OCI-LY7 (cell line): ENCODE results near the gene TMEM256. TPM values are rescaled to one million over a fixed set of nuclear protein-coding genes. Genes with fewer than 3 reads are reported as not detected.

Experiments used
- BruUV-seq: library from RNA; stranded (reverse); fragments of 400-500 nt; replicated peaks from 2 replicates; lab custom pipeline; 2021; lab: Mats Ljungman, UMichigan
- CTCF ChIA-PET: fragments of 300-600 bp; sonication (Branson Sonifier 250); formaldehyde crosslinking; loops from one replicate; lab custom pipeline; 2022; ENCODE audit warnings: antibody characterized with exemption; ENCODE audit not compliant: unreplicated experiment; lab: Charles Lee
- POLR2A ChIA-PET: fragments of 300-600 bp; sonication (Branson Sonifier 250); formaldehyde crosslinking; loops from one replicate; lab custom pipeline; 2022; ENCODE audit warnings: antibody characterized with exemption; lab: Charles Lee
- DNase-seq: peaks from one replicate; pipeline ENCODE4 v3.0.0-alpha.2; 2015; ENCODE audit warnings: low spot score
- H2AFZ ChIP-seq: fragments of 200-600 bp; sonication (generic), shearing (Covaris generic); 2 replicates; pipeline ENCODE4 v1.6.1; 2014; ENCODE audit warnings: mild to moderate bottlenecking, antibody characterized with exemption, low read length, moderate library complexity
- H3K27ac ChIP-seq: fragments of 200-600 bp; sonication (generic); 2 replicates; pipeline ENCODE4 v1.5.1; 2014; ENCODE audit warnings: mixed run types, low read depth, mild to moderate bottlenecking, moderate library complexity, low read length, inconsistent platforms; ENCODE audit not compliant: poor library complexity, severe bottlenecking
- H3K36me3 ChIP-seq: fragments of 200-600 bp; sonication (generic); 2 replicates; pipeline ENCODE4 v1.6.1; 2014; ENCODE audit warnings: mild to moderate bottlenecking, antibody characterized with exemption, low read length, moderate library complexity, mixed read lengths; ENCODE audit not compliant: insufficient read depth
- H3K4me1 ChIP-seq: fragments of 200-600 bp; sonication (generic); 2 replicates; pipeline ENCODE4 v1.5.1; 2014; ENCODE audit warnings: mild to moderate bottlenecking, low read length; ENCODE audit not compliant: insufficient read depth, poor library complexity, severe bottlenecking
- H3K4me2 ChIP-seq: fragments of 200-600 bp; sonication (generic); 2 replicates; pipeline ENCODE4 v1.6.1; 2014; ENCODE audit warnings: mild to moderate bottlenecking, low read length
- H3K4me3 ChIP-seq: fragments of 200-600 bp; sonication (generic); 2 replicates; pipeline ENCODE4 v1.5.1; 2014; ENCODE audit warnings: mild to moderate bottlenecking, low read depth, low read length; ENCODE audit not compliant: poor library complexity, severe bottlenecking
- H3K79me2 ChIP-seq: fragments of 200-600 bp; sonication (generic); 2 replicates; pipeline ENCODE4 v1.6.1; 2016; ENCODE audit warnings: low read depth, mild to moderate bottlenecking, low read length, moderate library complexity, mixed read lengths; ENCODE audit not compliant: insufficient read depth
- H3K9me2 ChIP-seq: fragments of 200-600 bp; sonication (generic); 2 replicates; pipeline ENCODE4 v1.6.1; 2016; ENCODE audit warnings: mild to moderate bottlenecking, low read length, mixed read lengths; ENCODE audit not compliant: insufficient read depth
- H3K9me3 ChIP-seq: fragments of 200-600 bp; sonication (generic); 2 replicates; pipeline ENCODE4 v1.6.1; 2014; ENCODE audit warnings: mild to moderate bottlenecking, mixed run types, low read length, mixed read lengths
- H4K20me1 ChIP-seq: fragments of 200-600 bp; sonication (generic); 2 replicates; pipeline ENCODE4 v1.6.1; 2014; ENCODE audit warnings: mild to moderate bottlenecking, antibody characterized with exemption, low read length, moderate library complexity, mixed read lengths; ENCODE audit not compliant: insufficient read depth
- EZH2phosphoT487 ChIP-seq: fragments of 200-600 bp; sonication (generic); IDR thresholded peaks from 2 replicates; pipeline ENCODE4 v1.6.1; 2018; ENCODE audit warnings: low read depth, borderline replicate concordance, mild to moderate bottlenecking, mixed run types, antibody characterized with exemption, low read length, moderate library complexity, mixed read lengths
- intact Hi-C: fragments of 100-400 bp; cut with micrococcal nuclease; formaldehyde crosslinking; loops from one replicate; pipeline ENCODE4 v1.10.0; 2022; ENCODE audit not compliant: unreplicated experiment
- total RNA-seq, 2 experiments: library from RNA; depleted of rRNA in 1 of 2; stranded (reverse); fragments of >200 nt in 1 of 2; shearing (Covaris generic) in 1 of 2; gene quantifications; 2 replicates each; pipeline ENCODE4 v1.2.3, GENCODE V29; 2014 to 2022
- TF ChIP-seq, protein P1 (sequence below): fragments of 200-600 bp; sonication (generic); conservative IDR thresholded peaks from 2 replicates; pipeline ENCODE4 v1.5.1; 2014; ENCODE audit warnings: mild to moderate bottlenecking, antibody characterized with exemption, low read length, moderate library complexity, mixed read lengths

TMEM256 gene
- total RNA-seq, 2 experiments from 2014 or later: 96.6 to 165 TPM

GRCh38 chr17:7392696-7393612 is 10.9 kb downstream of the TMEM256 start:
- Histone ChIP-seq H2AFZ (peak overlapping the region; percentile 63; the same call in 1 of the 2 replicates), H3K79me2 (no peaks in the 10 kb centered on the region), H3K4me3 (peak overlapping the region; percentile 72), H4K20me1 (no peaks in the 10 kb centered on the region), H3K9me3 (no peaks in the 10 kb centered on the region), H3K9me2 (no peaks in the 10 kb centered on the region), H3K4me2 (peak overlapping the region; percentile 80), H3K4me1 (peaks cover 9% of the 10 kb centered on the region), H3K27ac (no peak overlapping the region), H3K36me3 (peaks cover 12% of the 10 kb centered on the region; the same call in 1 of the 2 replicates)
- ChIA-PET CTCF (no interaction called here), POLR2A (interaction anchor here (0.6 kb wide), 2 partner anchors 30 to 136 kb away, joined by 3 read pairs; no protein-coding TSS in a partner anchor)
- DNase-seq: no peak
- TF ChIP-seq, protein P1, sequence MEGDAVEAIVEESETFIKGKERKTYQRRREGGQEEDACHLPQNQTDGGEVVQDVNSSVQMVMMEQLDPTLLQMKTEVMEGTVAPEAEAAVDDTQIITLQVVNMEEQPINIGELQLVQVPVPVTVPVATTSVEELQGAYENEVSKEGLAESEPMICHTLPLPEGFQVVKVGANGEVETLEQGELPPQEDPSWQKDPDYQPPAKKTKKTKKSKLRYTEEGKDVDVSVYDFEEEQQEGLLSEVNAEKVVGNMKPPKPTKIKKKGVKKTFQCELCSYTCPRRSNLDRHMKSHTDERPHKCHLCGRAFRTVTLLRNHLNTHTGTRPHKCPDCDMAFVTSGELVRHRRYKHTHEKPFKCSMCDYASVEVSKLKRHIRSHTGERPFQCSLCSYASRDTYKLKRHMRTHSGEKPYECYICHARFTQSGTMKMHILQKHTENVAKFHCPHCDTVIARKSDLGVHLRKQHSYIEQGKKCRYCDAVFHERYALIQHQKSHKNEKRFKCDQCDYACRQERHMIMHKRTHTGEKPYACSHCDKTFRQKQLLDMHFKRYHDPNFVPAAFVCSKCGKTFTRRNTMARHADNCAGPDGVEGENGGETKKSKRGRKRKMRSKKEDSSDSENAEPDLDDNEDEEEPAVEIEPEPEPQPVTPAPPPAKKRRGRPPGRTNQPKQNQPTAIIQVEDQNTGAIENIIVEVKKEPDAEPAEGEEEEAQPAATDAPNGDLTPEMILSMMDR: no peak
- no peak for TF ChIP-seq EZH2phosphoT487
- no TSS peak for BruUV-seq
- intact Hi-C loops: no loop called here

GRCh38 chr17:7391307-7391706 is 12.6 kb downstream of the TMEM256 start:
- Histone ChIP-seq H3K4me1 (peaks cover 9% of the 10 kb centered on the region), H2AFZ (no peak overlapping the region), H3K79me2 (no peaks in the 10 kb centered on the region), H4K20me1 (no peaks in the 10 kb centered on the region), H3K4me2 (no peak overlapping the region), H3K36me3 (peaks cover 12% of the 10 kb centered on the region; the same call in 1 of the 2 replicates), H3K27ac (no peak overlapping the region), H3K4me3 (no peak overlapping the region), H3K9me3 (no peaks in the 10 kb centered on the region), H3K9me2 (no peaks in the 10 kb centered on the region)
- TF ChIP-seq EZH2phosphoT487: no peak
- ChIA-PET POLR2A (no interaction called here), CTCF (no interaction called here)
- intact Hi-C loops: no loop called here
- BruUV-seq: no TSS peak
- no peak for DNase-seq

- H3K27ac ChIP-seq: no peak overlapping the region
- H4K20me1 ChIP-seq: no peaks in the 10 kb centered on the region
- no peak for DNase-seq
- no peaks in the 10 kb centered on the region for H3K9me3 ChIP-seq
- no peaks in the 10 kb centered on the region for H3K79me2 ChIP-seq
- TSS peak; percentile 77 for BruUV-seq
- peaks cover 9% of the 10 kb centered on the region for H3K4me1 ChIP-seq
- H3K4me2 ChIP-seq: no peak overlapping the region
- H3K36me3 ChIP-seq: peaks cover 12% of the 10 kb centered on the region; the same call in 1 of the 2 replicates
- H3K9me2 ChIP-seq: no peaks in the 10 kb centered on the region
- ChIA-PET CTCF (no interaction called here), POLR2A (interaction anchor here (0.6 kb wide), 1 partner anchor 165 kb away, joined by 4 read pairs; no protein-coding TSS in a partner anchor)
- no peak overlapping the region for H3K4me3 ChIP-seq
- intact Hi-C loops: no loop called here
- H2AFZ ChIP-seq: no peak overlapping the region
- TF ChIP-seq EZH2phosphoT487: no peak
- TF ChIP-seq, protein P1: no peak
Measured at GRCh38 chr17:7389924-7390910, 13.7 kb downstream of the TMEM256 start.
